ENCODE measurements around the gene CCDC88C.

- TF ChIP-seq, protein P1, sequence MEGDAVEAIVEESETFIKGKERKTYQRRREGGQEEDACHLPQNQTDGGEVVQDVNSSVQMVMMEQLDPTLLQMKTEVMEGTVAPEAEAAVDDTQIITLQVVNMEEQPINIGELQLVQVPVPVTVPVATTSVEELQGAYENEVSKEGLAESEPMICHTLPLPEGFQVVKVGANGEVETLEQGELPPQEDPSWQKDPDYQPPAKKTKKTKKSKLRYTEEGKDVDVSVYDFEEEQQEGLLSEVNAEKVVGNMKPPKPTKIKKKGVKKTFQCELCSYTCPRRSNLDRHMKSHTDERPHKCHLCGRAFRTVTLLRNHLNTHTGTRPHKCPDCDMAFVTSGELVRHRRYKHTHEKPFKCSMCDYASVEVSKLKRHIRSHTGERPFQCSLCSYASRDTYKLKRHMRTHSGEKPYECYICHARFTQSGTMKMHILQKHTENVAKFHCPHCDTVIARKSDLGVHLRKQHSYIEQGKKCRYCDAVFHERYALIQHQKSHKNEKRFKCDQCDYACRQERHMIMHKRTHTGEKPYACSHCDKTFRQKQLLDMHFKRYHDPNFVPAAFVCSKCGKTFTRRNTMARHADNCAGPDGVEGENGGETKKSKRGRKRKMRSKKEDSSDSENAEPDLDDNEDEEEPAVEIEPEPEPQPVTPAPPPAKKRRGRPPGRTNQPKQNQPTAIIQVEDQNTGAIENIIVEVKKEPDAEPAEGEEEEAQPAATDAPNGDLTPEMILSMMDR (IDR thresholded peaks at IDR 0.05), result no peak
- TF ChIP-seq POLR2A (IDR thresholded peaks at IDR 0.05; ENCODE audit: low read length) (no peak), BHLHE40 (IDR thresholded peaks at IDR 0.05; ENCODE audit: low read depth, low read length) (no peak), PBX3 (IDR thresholded peaks at IDR 0.05) (no peak), MAZ (IDR thresholded peaks at IDR 0.05; ENCODE audit: borderline replicate concordance, low read depth, low read length) (no peak), CHD2 (IDR thresholded peaks at IDR 0.05; ENCODE audit: low read length, partially characterized antibody) (no peak)
- TF ChIP-seq, protein P2, sequence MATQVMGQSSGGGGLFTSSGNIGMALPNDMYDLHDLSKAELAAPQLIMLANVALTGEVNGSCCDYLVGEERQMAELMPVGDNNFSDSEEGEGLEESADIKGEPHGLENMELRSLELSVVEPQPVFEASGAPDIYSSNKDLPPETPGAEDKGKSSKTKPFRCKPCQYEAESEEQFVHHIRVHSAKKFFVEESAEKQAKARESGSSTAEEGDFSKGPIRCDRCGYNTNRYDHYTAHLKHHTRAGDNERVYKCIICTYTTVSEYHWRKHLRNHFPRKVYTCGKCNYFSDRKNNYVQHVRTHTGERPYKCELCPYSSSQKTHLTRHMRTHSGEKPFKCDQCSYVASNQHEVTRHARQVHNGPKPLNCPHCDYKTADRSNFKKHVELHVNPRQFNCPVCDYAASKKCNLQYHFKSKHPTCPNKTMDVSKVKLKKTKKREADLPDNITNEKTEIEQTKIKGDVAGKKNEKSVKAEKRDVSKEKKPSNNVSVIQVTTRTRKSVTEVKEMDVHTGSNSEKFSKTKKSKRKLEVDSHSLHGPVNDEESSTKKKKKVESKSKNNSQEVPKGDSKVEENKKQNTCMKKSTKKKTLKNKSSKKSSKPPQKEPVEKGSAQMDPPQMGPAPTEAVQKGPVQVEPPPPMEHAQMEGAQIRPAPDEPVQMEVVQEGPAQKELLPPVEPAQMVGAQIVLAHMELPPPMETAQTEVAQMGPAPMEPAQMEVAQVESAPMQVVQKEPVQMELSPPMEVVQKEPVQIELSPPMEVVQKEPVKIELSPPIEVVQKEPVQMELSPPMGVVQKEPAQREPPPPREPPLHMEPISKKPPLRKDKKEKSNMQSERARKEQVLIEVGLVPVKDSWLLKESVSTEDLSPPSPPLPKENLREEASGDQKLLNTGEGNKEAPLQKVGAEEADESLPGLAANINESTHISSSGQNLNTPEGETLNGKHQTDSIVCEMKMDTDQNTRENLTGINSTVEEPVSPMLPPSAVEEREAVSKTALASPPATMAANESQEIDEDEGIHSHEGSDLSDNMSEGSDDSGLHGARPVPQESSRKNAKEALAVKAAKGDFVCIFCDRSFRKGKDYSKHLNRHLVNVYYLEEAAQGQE (IDR thresholded peaks at IDR 0.05), result no peak
Observed at GRCh38 chr14:91406982-91407381, 10.6 kb downstream of the CCDC88C start.

Measured in A549 (cell line).